H1 (cell line): ENCODE data around the gene ZCCHC9.

Experiments
- ATF3 ChIP-seq: IDR thresholded peaks from 2 replicates; pipeline ENCODE4 v1.6.1; 2011; ENCODE audit warnings: low read depth, mild to moderate bottlenecking, low read length; ENCODE audit not compliant: insufficient read depth
- GABPA ChIP-seq: IDR thresholded peaks from 2 replicates; pipeline ENCODE4 v1.6.1; 2011; ENCODE audit warnings: mild to moderate bottlenecking, low read length, moderate library complexity, borderline replicate concordance; ENCODE audit not compliant: insufficient read depth
- POLR2A ChIP-seq, 2 experiments: IDR thresholded peaks; 1 replicate in 1 of 2; 2 replicates in 1 of 2; pipeline ENCODE4 v1.6.1; 2011; ENCODE audit warnings: low read depth in 2 of 2, low read length in 2 of 2, mild to moderate bottlenecking in 2 of 2; ENCODE audit errors: control extremely low read depth in 1 of 2
- RAD21 ChIP-seq, 2 experiments: IDR thresholded peaks in 1 of 2; conservative IDR thresholded peaks in 1 of 2; 2 replicates each; pipeline ENCODE4 v1.6.1; 2011; ENCODE audit warnings: low read depth in 2 of 2, low read length in 2 of 2, improper control_type of control experiment in 1 of 2, inconsistent platforms in 1 of 2, mild to moderate bottlenecking in 1 of 2, moderate library complexity in 1 of 2
- TAF1 ChIP-seq: IDR thresholded peaks from 2 replicates; pipeline ENCODE4 v1.6.1; 2011; ENCODE audit warnings: mild to moderate bottlenecking, low read depth, low read length
- YY1 ChIP-seq: IDR thresholded peaks from 2 replicates; pipeline ENCODE4 v1.6.1; 2011; ENCODE audit warnings: low read depth, mild to moderate bottlenecking, low read length
- TF ChIP-seq, protein P1 (sequence below), 3 experiments: IDR thresholded peaks; 1 replicate in 2 of 3; 2 replicates in 1 of 3; pipeline versions ENCODE4 v1.5.1 to v1.6.1; 2011; ENCODE audit warnings: low read length in 3 of 3, mild to moderate bottlenecking in 3 of 3, inconsistent platforms in 2 of 3, low read depth in 1 of 3, moderate library complexity in 1 of 3; ENCODE audit not compliant: insufficient read depth in 1 of 3; ENCODE audit errors: control extremely low read depth in 1 of 3

DNA sequence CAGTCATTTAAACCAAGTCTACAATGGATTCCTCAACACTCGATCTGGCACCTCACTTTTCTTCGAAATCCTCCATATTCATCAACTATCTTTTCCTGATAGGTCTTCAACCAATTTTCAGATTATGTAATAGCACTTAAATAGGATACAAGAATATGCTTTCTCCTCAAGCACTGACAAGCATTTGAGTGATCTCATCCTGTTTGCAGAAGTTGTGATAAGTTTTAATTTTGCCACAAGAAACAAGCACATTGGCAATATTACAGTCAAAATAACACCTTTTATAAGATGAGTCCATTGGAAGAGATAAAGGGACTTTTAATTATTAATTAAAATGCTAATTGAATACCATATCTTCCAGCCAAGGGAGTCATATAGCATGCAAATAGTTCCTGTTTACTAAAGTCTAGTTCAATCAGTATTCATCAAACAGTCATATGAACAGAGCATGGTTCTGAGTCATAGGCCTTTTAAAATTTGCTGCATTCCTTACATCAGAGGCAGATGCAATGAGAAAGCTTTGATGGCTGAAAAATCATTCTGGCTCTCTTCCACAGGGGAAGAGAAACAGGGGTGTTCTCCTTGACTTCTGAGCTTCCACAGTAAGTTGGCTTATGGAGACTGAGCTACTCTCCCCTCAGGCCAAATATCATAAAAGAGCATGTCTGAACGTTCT, 32.7 kb upstream of the ZCCHC9 start:
- TF ChIP-seq RAD21 (IDR thresholded peaks at IDR 0.05 in 1 of 2, conservative IDR thresholded peaks at IDR 0.05 in 1 of 2; ENCODE audit: low read depth in 2 of 2, low read length in 2 of 2) = no peak
- no peak for TF ChIP-seq YY1
- TF ChIP-seq ATF3 = no peak
- TF ChIP-seq POLR2A (IDR thresholded peaks at IDR 0.05; ENCODE audit: control extremely low read depth in 1 of 2, low read depth in 2 of 2, low read length in 2 of 2) = no peak
- TF ChIP-seq, protein P1, sequence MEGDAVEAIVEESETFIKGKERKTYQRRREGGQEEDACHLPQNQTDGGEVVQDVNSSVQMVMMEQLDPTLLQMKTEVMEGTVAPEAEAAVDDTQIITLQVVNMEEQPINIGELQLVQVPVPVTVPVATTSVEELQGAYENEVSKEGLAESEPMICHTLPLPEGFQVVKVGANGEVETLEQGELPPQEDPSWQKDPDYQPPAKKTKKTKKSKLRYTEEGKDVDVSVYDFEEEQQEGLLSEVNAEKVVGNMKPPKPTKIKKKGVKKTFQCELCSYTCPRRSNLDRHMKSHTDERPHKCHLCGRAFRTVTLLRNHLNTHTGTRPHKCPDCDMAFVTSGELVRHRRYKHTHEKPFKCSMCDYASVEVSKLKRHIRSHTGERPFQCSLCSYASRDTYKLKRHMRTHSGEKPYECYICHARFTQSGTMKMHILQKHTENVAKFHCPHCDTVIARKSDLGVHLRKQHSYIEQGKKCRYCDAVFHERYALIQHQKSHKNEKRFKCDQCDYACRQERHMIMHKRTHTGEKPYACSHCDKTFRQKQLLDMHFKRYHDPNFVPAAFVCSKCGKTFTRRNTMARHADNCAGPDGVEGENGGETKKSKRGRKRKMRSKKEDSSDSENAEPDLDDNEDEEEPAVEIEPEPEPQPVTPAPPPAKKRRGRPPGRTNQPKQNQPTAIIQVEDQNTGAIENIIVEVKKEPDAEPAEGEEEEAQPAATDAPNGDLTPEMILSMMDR (IDR thresholded peaks at IDR 0.05; ENCODE audit: control extremely low read depth in 1 of 3, insufficient read depth in 1 of 3, low read depth in 1 of 3, low read length in 3 of 3) = no peak
- no peak for TF ChIP-seq TAF1
- no peak for TF ChIP-seq GABPA
